Activated CD4-positive, alpha-beta T cell treated with anti-CD3 and anti-CD28 coated beads, Interleukin-2, amount 50 U/mL, for 4 hours (primary cell): Measurements from ENCODE around the gene ANO10.

ENCODE experiments used
- DNase-seq, 2 experiments: peaks; one replicate each; pipeline ENCODE4 v3.0.0-alpha.2; 2020

The ANO10 gene

DNA sequence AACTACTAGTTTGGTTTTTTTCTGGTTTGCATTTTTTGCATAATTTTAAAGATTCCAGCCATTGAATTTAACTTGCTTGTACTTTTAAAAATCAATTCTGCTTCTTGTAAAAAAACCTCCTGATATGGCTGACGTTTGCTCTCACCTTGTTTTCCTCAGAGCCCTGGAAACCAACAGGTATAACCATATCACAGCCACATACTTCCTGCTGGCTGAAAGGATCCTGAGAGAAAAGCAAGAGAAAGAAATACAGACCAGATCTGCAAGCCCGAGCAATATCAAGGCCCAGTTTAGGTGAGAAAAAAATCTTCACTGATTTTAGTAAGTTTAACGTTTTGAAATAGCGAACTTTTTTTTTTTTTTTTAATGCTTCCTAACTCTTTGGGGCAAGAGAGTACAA is 278.6 kb downstream of the ANO10 start:
- no peak for DNase-seq

- no peak for DNase-seq
These were observed 280.0 kb downstream of the ANO10 start for GRCh38 chr3:43341788-43342187.

DNA sequence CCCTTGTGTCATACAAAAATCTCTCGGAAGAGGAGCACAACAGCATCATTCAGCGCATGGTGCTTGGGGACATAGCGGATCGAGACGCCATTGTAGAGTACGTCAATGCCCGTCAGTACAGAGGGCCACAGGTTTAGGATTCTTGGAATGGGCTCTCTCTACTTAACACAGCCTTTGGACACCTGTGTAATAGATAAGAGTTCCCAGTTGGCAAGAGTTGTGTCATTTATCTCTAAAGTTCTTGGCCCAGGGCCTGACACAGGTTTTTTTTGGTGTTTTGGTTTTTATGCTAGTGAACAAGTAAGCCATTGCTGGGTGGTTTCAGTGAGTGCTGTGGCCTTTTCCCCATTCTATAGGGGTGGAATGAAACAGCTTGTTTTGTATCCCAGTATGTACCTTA is 281.4 kb downstream of the ANO10 start:
- no peak for DNase-seq

GRCh38 chr3:43338295-43338694 is 283.5 kb downstream of the ANO10 start:
- no peak for DNase-seq

DNA sequence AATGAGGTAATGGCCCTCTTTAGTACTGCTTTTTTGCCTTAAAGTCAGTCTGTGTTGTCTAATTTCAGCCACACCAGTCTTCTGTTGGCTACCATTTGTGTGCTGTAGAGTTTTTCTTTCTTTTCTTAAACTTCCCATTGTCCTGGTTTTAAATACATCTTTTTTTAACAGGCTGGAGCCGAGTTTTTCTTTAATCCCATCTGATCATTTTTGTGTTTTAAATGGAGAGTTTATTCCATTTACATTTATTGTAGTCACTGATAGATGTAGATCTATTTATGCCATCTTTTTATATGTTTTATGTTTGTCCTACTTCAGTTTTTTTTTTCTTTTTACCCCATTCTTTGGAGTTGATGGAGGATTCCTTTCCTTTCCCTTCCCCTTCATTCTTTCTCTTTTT is 286.0 kb downstream of the ANO10 start:
- DNase-seq, result no peak

GRCh38 chr3:43334976-43335375 is 286.8 kb downstream of the ANO10 start:
- no peak for DNase-seq

GRCh38 chr3:43331381-43331780 is 290.4 kb downstream of the ANO10 start:
- no peak for DNase-seq

DNA sequence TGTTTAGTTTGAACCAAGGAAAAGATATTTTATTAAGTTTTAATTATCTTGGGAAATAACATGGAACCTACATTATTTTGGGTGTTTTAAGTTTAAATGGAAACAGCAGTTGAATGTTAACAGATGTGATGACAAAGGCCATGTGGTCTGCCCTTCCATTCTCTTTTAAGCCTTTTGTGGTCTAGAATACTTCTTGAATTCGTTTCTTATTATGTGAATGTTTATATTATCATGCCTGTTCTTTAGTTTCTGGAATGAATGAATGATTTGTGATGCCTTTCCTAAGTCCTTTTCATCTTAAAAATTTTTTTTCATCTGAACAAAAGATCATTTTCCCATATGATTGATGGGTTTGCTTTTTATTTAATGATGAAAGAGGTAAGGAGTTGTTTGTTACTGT is 290.8 kb downstream of the ANO10 start:
- DNase-seq, result no peak

DNA sequence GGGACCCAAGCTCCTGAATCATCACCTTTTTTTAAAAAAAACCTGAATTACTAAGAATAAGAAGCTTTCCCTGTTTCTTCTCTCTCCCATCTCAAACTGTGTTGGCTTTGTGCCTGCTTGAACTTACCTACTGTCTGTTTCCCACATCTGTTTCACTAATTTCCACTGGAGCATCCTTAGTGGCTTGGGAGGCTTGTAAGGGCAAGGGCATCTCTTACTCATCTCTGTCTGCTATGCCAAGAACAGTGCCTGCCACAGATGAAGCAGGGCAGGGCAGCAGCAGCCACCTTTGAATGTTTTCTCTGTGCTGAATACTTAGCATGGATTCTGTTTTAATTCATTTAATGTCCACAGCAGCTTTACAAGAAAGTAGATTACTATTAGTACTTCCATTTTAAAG is 293.2 kb downstream of the ANO10 start:
- no peak for DNase-seq

GRCh38 chr3:43327582-43327979 is 294.2 kb downstream of the ANO10 start:
- no peak for DNase-seq

GRCh38 chr3:43326891-43327581 is 294.8 kb downstream of the ANO10 start:
- no peak for DNase-seq

GRCh38 chr3:43323541-43323940 is 298.3 kb downstream of the ANO10 start:
- DNase-seq, result no peak

- no peak for DNase-seq
These were observed 301.5 kb downstream of the ANO10 start for GRCh38 chr3:43320288-43320687.

DNA sequence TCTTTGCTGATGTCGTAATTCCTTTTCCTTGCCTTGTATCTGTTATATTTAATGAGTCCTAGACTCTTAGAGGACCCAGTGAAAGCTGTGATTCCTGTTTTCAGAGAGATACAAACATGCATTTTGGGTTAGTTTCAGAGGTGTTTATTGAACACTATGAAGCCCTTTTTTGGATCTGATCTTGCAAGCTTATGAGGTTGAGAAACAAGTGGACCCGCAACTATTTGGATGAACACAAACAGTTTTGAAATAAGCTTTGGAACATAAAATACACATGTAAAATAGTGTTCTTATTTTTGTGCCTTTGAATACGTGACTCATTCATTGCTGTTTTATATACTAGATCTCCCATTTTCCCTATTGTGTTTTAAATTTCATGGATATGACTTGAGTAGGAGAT is 302.0 kb downstream of the ANO10 start:
- no peak for DNase-seq

DNA sequence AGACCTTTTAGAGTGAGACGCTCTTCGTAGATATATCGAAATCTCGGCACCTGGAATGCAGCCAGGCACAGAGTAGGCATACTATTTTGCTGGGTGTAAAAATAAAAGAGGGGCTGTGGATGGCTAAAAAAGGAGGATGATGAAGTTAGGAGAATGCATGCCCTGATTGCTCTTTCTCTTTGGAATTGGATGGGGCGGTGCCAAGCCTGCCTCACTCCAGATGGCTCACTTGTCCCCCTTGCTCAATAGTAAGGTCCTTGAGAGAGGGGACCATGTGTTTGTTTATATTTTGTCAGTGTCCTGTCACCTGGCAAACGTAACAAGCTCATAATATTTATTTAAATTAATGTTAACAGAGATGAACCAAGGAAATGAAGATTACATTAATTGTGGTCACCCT is 302.4 kb downstream of the ANO10 start:
- no peak for DNase-seq

GRCh38 chr3:43317461-43318316 is 304.1 kb downstream of the ANO10 start:
- no peak for DNase-seq

GRCh38 chr3:43316783-43317460 is 304.9 kb downstream of the ANO10 start:
- DNase-seq, result no peak
